Lower leg skin (tissue), 4 donors: Measurements from ENCODE around the gene FBXO15. TPM values are rescaled to one million over a fixed set of nuclear protein-coding genes. Genes with fewer than 3 reads are reported as not detected.

Experiments
- DNase-seq, 2 donors: peaks; one replicate each; pipeline ENCODE4 v3.0.0-alpha.2; 2019; ENCODE audit warnings: low spot score in 2 of 2
- H3K4me3 ChIP-seq: fragments of 200-600 bp; sonication (generic); 2 replicates; pipeline ENCODE4 v1.5.1; 2017; ENCODE audit warnings: mild to moderate bottlenecking, low read depth; ENCODE audit not compliant: poor library complexity, severe bottlenecking
- CTCF ChIP-seq, 3 donors: fragments of 450-650 bp; IDR thresholded peaks; one replicate each; pipeline ENCODE4 v1.5.1; 2016; ENCODE audit warnings: antibody characterized with exemption in 3 of 3, mild to moderate bottlenecking in 3 of 3, moderate library complexity in 2 of 3
- POLR2A ChIP-seq, 2 donors: fragments of 450-650 bp; IDR thresholded peaks; one replicate each; pipeline ENCODE4 v1.6.1; 2016 to 2017; ENCODE audit warnings: antibody characterized with exemption in 2 of 2, mild to moderate bottlenecking in 1 of 2, moderate library complexity in 1 of 2
- WGBS, 2 donors: methylation state at CpG; one replicate each; pipeline ENCODE4 v1.1.5; 2018; 5-methylcytosine and 5-hydroxymethylcytosine counted together
- intact Hi-C: fragments of 100-400 bp; cut with DNase I; formaldehyde crosslinking; loops from one replicate; pipeline ENCODE4 v1.15.0; 2023; ENCODE audit warnings: low total_unique reads
- total RNA-seq, 4 donors: library from RNA; depleted of rRNA; stranded (reverse); fragments of >200 nt; gene quantifications; one replicate each; pipeline ENCODE4 v1.1.0, GENCODE V29; 2016

The FBXO15 gene
- total RNA-seq, 4 donors from 2014 or later = not detected

GRCh38 chr18:74178884-74179283 is 31.2 kb upstream of the FBXO15 start:
- 71 to 93% methylated on average over 1 of the region's 1 CpG for WGBS, 2 donors
- TF ChIP-seq CTCF (IDR thresholded peaks at IDR 0.05) (no peak), POLR2A (IDR thresholded peaks at IDR 0.05) (no peak)
- intact Hi-C loops = no loop called here
- DNase-seq = no peak
- H3K4me3 ChIP-seq = no peak overlapping the region

GRCh38 chr18:74175658-74176057 is 28.0 kb upstream of the FBXO15 start:
- WGBS, 2 donors = 75 to 81% methylated on average over 6 of the region's 6 CpGs
- no peak overlapping the region for H3K4me3 ChIP-seq
- intact Hi-C loops = no loop called here
- no peak for DNase-seq
- no peak for TF ChIP-seq CTCF (IDR thresholded peaks at IDR 0.05)

- no peak overlapping the region for H3K4me3 ChIP-seq
- no peak for DNase-seq
- intact Hi-C loops = no loop called here
- 91 to 92% methylated on average over 11 of the region's 11 CpGs for WGBS, 2 donors
- no peak for TF ChIP-seq POLR2A (IDR thresholded peaks at IDR 0.05)
- no peak for TF ChIP-seq CTCF (IDR thresholded peaks at IDR 0.05)
Measured at GRCh38 chr18:74173434-74173750, 25.8 kb upstream of the FBXO15 start.

GRCh38 chr18:74172697-74173433 is 25.2 kb upstream of the FBXO15 start:
- WGBS, 2 donors = 69 to 81% methylated on average over 27 of the region's 27 CpGs
- TF ChIP-seq CTCF (IDR thresholded peaks at IDR 0.05) = no peak
- TF ChIP-seq POLR2A (IDR thresholded peaks at IDR 0.05) = no peak
- no peak overlapping the region for H3K4me3 ChIP-seq
- intact Hi-C loops = no loop called here
- DNase-seq = no peak

GRCh38 chr18:74171910-74172606 is 24.4 kb upstream of the FBXO15 start:
- DNase-seq = no peak
- intact Hi-C loops = no loop called here
- TF ChIP-seq CTCF (IDR thresholded peaks at IDR 0.05) (no peak), POLR2A (IDR thresholded peaks at IDR 0.05) (no peak)
- no peak overlapping the region for H3K4me3 ChIP-seq
- WGBS, 2 donors = 75 to 77% methylated on average over 11 to 12 of the region's 12 CpGs
